Sciatic nerve (tissue), 2 donors: ENCODE data around the gene WNT5A. TPM values are rescaled to one million over a fixed set of nuclear protein-coding genes. Genes with fewer than 3 reads are reported as not detected.

Experiments
- ATAC-seq: fragments of 200-7000 bp; cut with Tn5 transposase; one replicate; pipeline ENCODE4 v1.9.1; 2020; ENCODE audit warnings: mild to moderate bottlenecking, moderate library complexity
- DNase-seq: peaks from one replicate; pipeline ENCODE4 v3.0.0-alpha.2; 2020; ENCODE audit warnings: low spot score
- intact Hi-C: fragments of 100-400 bp; cut with DNase I; formaldehyde crosslinking; loops from one replicate; pipeline ENCODE4 v1.14.2; 2022
- total RNA-seq: library from RNA; stranded (reverse); fragmentation: NEBNext Ultra II Directional; extraction: Animal tissue kit (Norgen Biotek cat#: 25700); gene quantifications from one replicate; pipeline ENCODE4 v1.2.1, GENCODE V29; 2021
- donor health status: DM: no; HTN: no; CAD: no.
- donor health status: DM: no; HTN: no; CAD: no.

WNT5A gene
- total RNA-seq, 1 donor from 2014 or later = 4.7 TPM

GRCh38 chr3:55426486-55426885, 60.6 kb downstream of the WNT5A start:
- intact Hi-C loops = no loop called here
- ATAC-seq (no peak), DNase-seq (no peak)

GRCh38 chr3:55423782-55424181, 63.3 kb downstream of the WNT5A start:
- DNase-seq (no peak), ATAC-seq (no peak)
- intact Hi-C loops = no loop called here

GRCh38 chr3:55417211-55417610, 69.9 kb downstream of the WNT5A start:
- ATAC-seq = no peak
- intact Hi-C loops = no loop called here

GRCh38 chr3:55416331-55416821, 70.7 kb downstream of the WNT5A start:
- DNase-seq = no peak
- intact Hi-C loops = no loop called here

More at GRCh38 chr3:55417211-55417610, 69.9 kb downstream of the WNT5A start:
- no peak for DNase-seq

More at GRCh38 chr3:55416331-55416821, 70.7 kb downstream of the WNT5A start:
- no peak for ATAC-seq
